ENCODE data around the gene HSPA12B. TPM values are rescaled to one million over a fixed set of nuclear protein-coding genes. Genes with fewer than 3 reads are reported as not detected.

HSPA12B gene
- total RNA-seq, 4 donors from 2014 or later: 0.64 to 4.6 (median 1.8) TPM

GRCh38 chr20:3748073-3748472 lies 15.6 kb downstream of the HSPA12B start:
- H3K9me3 ChIP-seq: no peaks in the 10 kb centered on the region
- peaks cover 0 to 37% (median 0%) of the 10 kb centered on the region in 3 donors for H3K36me3 ChIP-seq
- H3K4me3 ChIP-seq: no peak overlapping the region
- no peak for DNase-seq
- TF ChIP-seq CTCF (IDR thresholded peaks at IDR 0.05) (no peak), POLR2A (IDR thresholded peaks at IDR 0.05) (no peak)
- peaks cover 0 to 61% (median 0%) of the 10 kb centered on the region in 4 donors for H3K27me3 ChIP-seq
- 80% methylated on average over 2 of the region's 16 CpGs; no CpG with 5 or more reads in 1 of the 2 donors for WGBS, 2 donors
- H3K27ac ChIP-seq: no peak overlapping the region
- intact Hi-C loops (cut with DNase I): no loop called here
- H3K4me1 ChIP-seq: peaks cover 4 to 49% (median 12%) of the 10 kb centered on the region in 3 donors

GRCh38 chr20:3749087-3749688 lies 16.7 kb downstream of the HSPA12B start:
- peak overlapping the region in 2 of 4 donors; percentile 15 to 31 for H3K4me3 ChIP-seq
- H3K27me3 ChIP-seq: peaks cover 0 to 61% (median 0%) of the 10 kb centered on the region in 4 donors
- WGBS, 2 donors: 86 to 87% methylated on average over 3 to 10 of the region's 24 CpGs
- H3K27ac ChIP-seq: no peak overlapping the region
- peaks cover 0 to 37% (median 0%) of the 10 kb centered on the region in 3 donors for H3K36me3 ChIP-seq
- intact Hi-C loops (cut with DNase I): no loop called here
- no peak for DNase-seq
- H3K4me1 ChIP-seq: peaks cover 4 to 49% (median 12%) of the 10 kb centered on the region in 3 donors
- no peaks in the 10 kb centered on the region for H3K9me3 ChIP-seq
- TF ChIP-seq CTCF (IDR thresholded peaks at IDR 0.05): no peak

GRCh38 chr20:3749689-3750531 lies 17.4 kb downstream of the HSPA12B start:
- intact Hi-C loops (cut with DNase I): no loop called here
- DNase-seq: no peak
- H3K27ac ChIP-seq: no peak overlapping the region
- peaks cover 4 to 42% (median 9%) of the 10 kb centered on the region in 3 donors for H3K4me1 ChIP-seq
- WGBS, 2 donors: 27 to 41% methylated on average over 3 to 13 of the region's 72 CpGs
- peaks cover 0 to 41% (median 0%) of the 10 kb centered on the region in 3 donors for H3K36me3 ChIP-seq
- TF ChIP-seq POLR2A (IDR thresholded peaks at IDR 0.05) (no peak), CTCF (IDR thresholded peaks at IDR 0.05) (peak; percentile 30 to 75 (median 59))
- H3K27me3 ChIP-seq: peaks cover 0 to 55% (median 0%) of the 10 kb centered on the region in 4 donors
- peak overlapping the region in 2 of 4 donors; percentile 15 to 31 for H3K4me3 ChIP-seq
- H3K9me3 ChIP-seq: no peaks in the 10 kb centered on the region

DNA sequence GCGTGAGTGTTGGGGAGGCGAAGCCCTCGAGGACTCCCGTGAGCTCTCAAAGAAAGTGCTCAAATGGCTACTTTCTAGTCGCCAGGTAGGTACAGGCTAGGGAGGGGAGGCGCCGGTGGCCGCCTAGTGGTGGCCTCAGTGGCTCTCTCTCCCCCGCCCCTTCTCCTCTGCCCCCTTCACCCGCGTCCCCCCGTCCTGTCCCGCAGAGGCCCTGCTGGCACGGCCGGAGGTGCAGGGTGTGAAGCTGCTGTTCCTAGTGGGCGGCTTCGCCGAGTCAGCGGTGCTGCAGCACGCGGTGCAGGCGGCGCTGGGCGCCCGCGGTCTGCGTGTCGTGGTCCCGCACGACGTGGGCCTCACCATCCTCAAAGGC lies 18.8 kb downstream of the HSPA12B start:
- Histone ChIP-seq H3K4me1 (peaks cover 4 to 34% (median 8%) of the 10 kb centered on the region in 3 donors), H3K4me3 (peak overlapping the region; percentile 33 to 64 (median 44)), H3K27me3 (peaks cover 0 to 44% (median 0%) of the 10 kb centered on the region in 4 donors), H3K27ac (no peak overlapping the region), H3K36me3 (peaks cover 0 to 55% (median 1%) of the 10 kb centered on the region in 3 donors), H3K9me3 (no peaks in the 10 kb centered on the region)
- WGBS, 2 donors: 72 to 80% methylated on average over 7 to 24 of the region's 31 CpGs
- TF ChIP-seq CTCF (IDR thresholded peaks at IDR 0.05): no peak
- TF ChIP-seq POLR2A (IDR thresholded peaks at IDR 0.05): no peak
- intact Hi-C loops (cut with DNase I): no loop called here
- no peak for DNase-seq

All from esophagus squamous epithelium (tissue), 5 donors.